A549 (cell line): ENCODE results near the gene SOX4.

Experiments
- EP300 ChIP-seq, 2 experiments: fragments of >200 bp; sonication (Bioruptor Twin); formaldehyde crosslinking; IDR thresholded peaks; 2 replicates in 1 of 2; 3 replicates in 1 of 2; pipeline ENCODE4 v1.6.1; 2016 to 2017
- PHF8 ChIP-seq: fragments of 200-600 bp; sonication (generic); IDR thresholded peaks from 2 replicates; pipeline ENCODE4 v1.6.1; 2016; ENCODE audit warnings: low read depth, mild to moderate bottlenecking, antibody characterized with exemption, moderate library complexity, borderline replicate concordance

DNA sequence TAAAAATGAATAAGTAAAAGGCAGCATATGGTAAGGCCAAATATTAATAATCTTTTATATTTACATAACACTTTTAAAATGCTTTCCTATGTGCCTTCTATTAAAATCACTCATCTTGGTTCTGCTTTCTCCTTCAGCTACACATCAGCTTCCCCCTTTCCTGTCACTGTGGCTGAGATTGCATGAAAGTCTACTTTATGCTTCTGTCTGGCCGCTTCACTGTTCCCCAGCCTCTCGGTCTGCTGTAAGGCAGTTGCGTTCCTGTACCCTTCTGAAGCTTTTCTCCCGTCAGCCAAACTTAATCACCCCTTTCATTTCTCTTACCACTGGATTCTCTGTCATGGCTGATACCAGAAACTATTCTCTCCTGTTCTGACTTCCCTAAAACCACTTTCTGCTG is 34.6 kb downstream of the SOX4 start:
- TF ChIP-seq EP300 (IDR thresholded peaks at IDR 0.05), result no peak
- no peak for TF ChIP-seq PHF8
